Endothelial cell of umbilical vein (primary cell): ENCODE measurements around the gene RAD51B. TPM values are rescaled to one million over a fixed set of nuclear protein-coding genes. Genes with fewer than 3 reads are reported as not detected.

Experiments used
- BruUV-seq: library from RNA; stranded (reverse); fragments of 400-500 nt; replicated peaks from 2 replicates; lab custom pipeline; 2021; lab: Mats Ljungman, UMichigan
- CTCF ChIA-PET: fragments of 300-600, 350-600 bp; sonication (Branson Sonifier 250); formaldehyde crosslinking; loops from one replicate; lab custom pipeline; 2021; ENCODE audit warnings: antibody characterized with exemption, inconsistent platforms; lab: Charles Lee
- POLR2A ChIA-PET: fragments of 300-600, 350-600 bp; sonication (Branson Sonifier 250); formaldehyde crosslinking; loops from one replicate; lab custom pipeline; 2021; ENCODE audit warnings: antibody characterized with exemption, inconsistent platforms; lab: Charles Lee
- DNase-seq: peaks from one replicate; pipeline ENCODE4 v3.0.0-alpha.2; 2011; ENCODE audit warnings: low read depth, low spot score
- FAIRE-seq: peaks from 2 replicates; lab custom pipeline; 2011; peaks lifted over from hg19 to GRCh38; lab: Jason Lieb, UNC
- H2AFZ ChIP-seq: 2 replicates; pipeline ENCODE4 v1.6.0; 2012; ENCODE audit warnings: low read depth, low read length, control low read depth, inconsistent platforms
- H3K27ac ChIP-seq: 2 replicates; pipeline ENCODE4 v1.5.1; 2011; ENCODE audit warnings: low read depth, mild to moderate bottlenecking, control low read depth, low read length, moderate library complexity; ENCODE audit not compliant: insufficient read depth
- H3K27me3 ChIP-seq, 2 experiments: 2 replicates each; pipeline versions ENCODE4 v1.6.0 to v1.6.1; 2011; ENCODE audit warnings: low read length in 2 of 2, mixed read lengths in 1 of 2; ENCODE audit not compliant: control insufficient read depth in 2 of 2, insufficient read depth in 2 of 2
- H3K36me3 ChIP-seq, 2 experiments: 2 replicates in 1 of 2; 3 replicates in 1 of 2; pipeline ENCODE4 v1.5.1; 2011; ENCODE audit warnings: low read length in 2 of 2, mild to moderate bottlenecking in 1 of 2, moderate library complexity in 1 of 2; ENCODE audit not compliant: control insufficient read depth in 2 of 2, insufficient read depth in 2 of 2; ENCODE audit errors: extremely low read depth in 1 of 2
- H3K4me1 ChIP-seq: 3 replicates; pipeline ENCODE4 v1.5.1; 2011; ENCODE audit warnings: mild to moderate bottlenecking, low read length; ENCODE audit not compliant: control insufficient read depth, insufficient read depth; ENCODE audit errors: extremely low read depth
- H3K4me2 ChIP-seq: 2 replicates; pipeline ENCODE4 v1.6.1; 2011; ENCODE audit warnings: low read length, control low read depth, mixed read lengths; ENCODE audit not compliant: insufficient read depth
- H3K4me3 ChIP-seq, 3 experiments: fragments of 200-600 bp in 1 of 3; sonication (generic), shearing (Covaris generic) in 1 of 3; replicated peaks in 1 of 3; 2 replicates each; pipeline ENCODE4 v1.5.1; 2011 to 2016; ENCODE audit warnings: control low read depth in 3 of 3, low read length in 3 of 3, mild to moderate bottlenecking in 2 of 3, inconsistent platforms in 1 of 3, low read depth in 1 of 3, moderate library complexity in 1 of 3; ENCODE audit not compliant: insufficient read depth in 1 of 3
- H3K79me2 ChIP-seq: 2 replicates; pipeline ENCODE4 v1.6.0; 2012; ENCODE audit warnings: low read length, inconsistent platforms; ENCODE audit not compliant: control insufficient read depth, insufficient read depth
- H3K9ac ChIP-seq: replicated peaks from 2 replicates; pipeline ENCODE3; 2011; ENCODE audit warnings: low read length, control low read depth; ENCODE audit not compliant: insufficient read depth; ENCODE audit errors: extremely low read depth
- H3K9me1 ChIP-seq: replicated peaks from 3 replicates; pipeline ENCODE4 v1.6.0; 2011; ENCODE audit warnings: mild to moderate bottlenecking, low read length; ENCODE audit not compliant: control insufficient read depth, insufficient read depth; ENCODE audit errors: extremely low read depth
- H3K9me3 ChIP-seq: replicated peaks from 2 replicates; pipeline ENCODE4 v1.5.1; 2012; ENCODE audit warnings: low read length, inconsistent platforms; ENCODE audit not compliant: control insufficient read depth, insufficient read depth
- H4K20me1 ChIP-seq: replicated peaks from 2 replicates; pipeline ENCODE3; 2011; ENCODE audit warnings: mild to moderate bottlenecking, low read length; ENCODE audit not compliant: control insufficient read depth, insufficient read depth; ENCODE audit errors: extremely low read depth
- EZH2 ChIP-seq: IDR thresholded peaks from 2 replicates; pipeline ENCODE4 v1.6.1; 2012; ENCODE audit warnings: borderline replicate concordance, low read depth, mild to moderate bottlenecking, moderate library complexity, low read length, inconsistent platforms; ENCODE audit not compliant: severe bottlenecking
- FOS ChIP-seq: IDR thresholded peaks from 2 replicates; pipeline ENCODE4 v1.6.1; 2011; ENCODE audit warnings: mild to moderate bottlenecking, low read length, moderate library complexity, borderline replicate concordance; ENCODE audit not compliant: insufficient read depth
- GATA2 ChIP-seq: IDR thresholded peaks from 2 replicates; pipeline ENCODE4 v1.7.0; 2011; ENCODE audit warnings: low read depth, mild to moderate bottlenecking, moderate library complexity, mixed read lengths, low read length; ENCODE audit not compliant: insufficient read length, insufficient read depth
- JUN ChIP-seq: IDR thresholded peaks from 2 replicates; pipeline ENCODE4 v1.6.1; 2011; ENCODE audit warnings: borderline replicate concordance, low read depth; ENCODE audit not compliant: insufficient read length, insufficient read depth
- MAX ChIP-seq: IDR thresholded peaks from 2 replicates; pipeline ENCODE4 v1.6.1; 2011; ENCODE audit not compliant: insufficient read depth, insufficient read length
- MYC ChIP-seq: IDR thresholded peaks from one replicate; pipeline ENCODE4 v1.6.1; 2011; ENCODE audit warnings: mild to moderate bottlenecking, low read depth, low read length
- POLR2A ChIP-seq: IDR thresholded peaks from 2 replicates; pipeline ENCODE4 v1.6.1; 2012; ENCODE audit warnings: low read depth, mild to moderate bottlenecking, control low read depth, low read length
- POLR2AphosphoS5 ChIP-seq: IDR thresholded peaks from 2 replicates; pipeline ENCODE4 v1.6.1; 2012; ENCODE audit warnings: low read depth, mild to moderate bottlenecking, control low read depth, low read length, moderate library complexity; ENCODE audit not compliant: insufficient read depth
- dilution Hi-C: fragments of 300-500 bp; cut with MboI; formaldehyde crosslinking; loops from one replicate; pipeline ENCODE4 v1.15.0; 2019; ENCODE audit warnings: low sequenced_read_pairs; ENCODE audit not compliant: extremely low pct_ligation_motif_present
- intact Hi-C: fragments of 100-400 bp; cut with micrococcal nuclease; formaldehyde crosslinking; loops from one replicate; pipeline ENCODE4 v1.10.0; 2022
- polyA plus RNA-seq, 4 experiments: library from polyadenylated mRNA; depleted of rRNA in 3 of 4; stranded (reverse) in 3 of 4; unstranded in 1 of 4; fragments of >200 nt; gene quantifications; 2 replicates each; pipeline versions ENCODE4 v1.2.1 to v1.2.3, GENCODE V29; 2011 to 2012; ENCODE audit warnings: missing spikeins in 1 of 4
- total RNA-seq: library from RNA; stranded (reverse); gene quantifications from 2 replicates; pipeline ENCODE4 v1.2.3, GENCODE V29; 2021
- TF ChIP-seq, protein P1 (sequence below), 2 donors: IDR thresholded peaks; 1 replicate in 1 of 2; 2 replicates in 1 of 2; pipeline ENCODE4 v1.5.1; 2011; ENCODE audit warnings: low read length in 2 of 2, mild to moderate bottlenecking in 2 of 2, moderate library complexity in 2 of 2, control low read depth in 1 of 2, inconsistent platforms in 1 of 2, low read depth in 1 of 2; ENCODE audit not compliant: insufficient read depth in 1 of 2; ENCODE audit errors: extremely low read depth in 1 of 2

The RAD51B gene
- total and polyA plus RNA-seq, 2 donors (not counting 3 experiments of a cell fraction or from before 2014, with no cell fraction given), result 3.9 to 19.0 TPM

DNA sequence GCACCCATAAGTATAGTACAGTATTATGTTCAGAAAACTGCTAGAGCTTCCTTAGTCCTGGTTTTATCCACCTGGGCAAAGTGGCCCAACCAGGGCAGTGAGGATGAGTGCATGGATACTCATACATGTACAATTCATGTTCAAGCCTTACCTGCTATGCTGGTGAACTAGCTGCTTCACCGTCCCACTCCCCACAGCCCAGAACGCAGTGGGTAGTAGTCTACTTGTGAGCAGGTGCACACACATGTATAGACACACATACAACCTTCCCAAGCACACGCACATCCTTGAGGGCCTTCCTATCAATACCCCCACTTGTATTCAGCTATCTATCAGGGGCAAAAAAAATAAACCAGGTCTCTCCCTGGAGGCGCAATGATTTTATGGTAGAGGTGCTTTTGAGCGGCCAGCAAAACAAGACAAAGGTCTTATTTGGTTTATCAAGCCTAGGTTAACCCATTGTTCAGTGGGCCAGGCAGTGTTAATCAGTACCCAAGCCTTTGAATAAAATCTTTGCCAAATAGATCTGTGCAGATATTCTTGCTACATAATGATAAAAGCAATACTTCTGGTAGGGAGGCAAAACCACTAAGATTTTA is 903.5 kb downstream of the RAD51B start:
- H4K20me1 ChIP-seq, result no peaks in the 10 kb centered on the region
- CTCF ChIA-PET, result no interaction called here
- H3K9me3 ChIP-seq, result no peaks in the 10 kb centered on the region
- H3K36me3 ChIP-seq, result no peaks in the 10 kb centered on the region
- no peaks in the 10 kb centered on the region for H3K9me1 ChIP-seq
- no TSS peak for BruUV-seq
- dilution Hi-C loops (no loop called here), intact Hi-C loops (no loop called here)
- H3K4me3 ChIP-seq, result no peak overlapping the region
- no peak overlapping the region for H3K9ac ChIP-seq
- no peak overlapping the region for H3K27ac ChIP-seq
- TF ChIP-seq GATA2, result no peak
- no peak for TF ChIP-seq MAX
- no peak for TF ChIP-seq MYC
- TF ChIP-seq JUN, result no peak
- TF ChIP-seq FOS, result no peak
- TF ChIP-seq EZH2, result no peak
- TF ChIP-seq POLR2AphosphoS5, result no peak
- TF ChIP-seq, protein P1, sequence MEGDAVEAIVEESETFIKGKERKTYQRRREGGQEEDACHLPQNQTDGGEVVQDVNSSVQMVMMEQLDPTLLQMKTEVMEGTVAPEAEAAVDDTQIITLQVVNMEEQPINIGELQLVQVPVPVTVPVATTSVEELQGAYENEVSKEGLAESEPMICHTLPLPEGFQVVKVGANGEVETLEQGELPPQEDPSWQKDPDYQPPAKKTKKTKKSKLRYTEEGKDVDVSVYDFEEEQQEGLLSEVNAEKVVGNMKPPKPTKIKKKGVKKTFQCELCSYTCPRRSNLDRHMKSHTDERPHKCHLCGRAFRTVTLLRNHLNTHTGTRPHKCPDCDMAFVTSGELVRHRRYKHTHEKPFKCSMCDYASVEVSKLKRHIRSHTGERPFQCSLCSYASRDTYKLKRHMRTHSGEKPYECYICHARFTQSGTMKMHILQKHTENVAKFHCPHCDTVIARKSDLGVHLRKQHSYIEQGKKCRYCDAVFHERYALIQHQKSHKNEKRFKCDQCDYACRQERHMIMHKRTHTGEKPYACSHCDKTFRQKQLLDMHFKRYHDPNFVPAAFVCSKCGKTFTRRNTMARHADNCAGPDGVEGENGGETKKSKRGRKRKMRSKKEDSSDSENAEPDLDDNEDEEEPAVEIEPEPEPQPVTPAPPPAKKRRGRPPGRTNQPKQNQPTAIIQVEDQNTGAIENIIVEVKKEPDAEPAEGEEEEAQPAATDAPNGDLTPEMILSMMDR (IDR thresholded peaks at IDR 0.05; ENCODE audit: extremely low read depth in 1 of 2, insufficient read depth in 1 of 2, low read depth in 1 of 2, low read length in 2 of 2), result no peak
- no peak for TF ChIP-seq POLR2A
- H3K4me2 ChIP-seq, result no peak overlapping the region
- no peak for DNase-seq
- POLR2A ChIA-PET, result no interaction called here
- H3K27me3 ChIP-seq, result no peaks in the 10 kb centered on the region
- H2AFZ ChIP-seq, result no peak overlapping the region
- no peak for FAIRE-seq
- peaks cover 7% of the 10 kb centered on the region for H3K4me1 ChIP-seq
- no peaks in the 10 kb centered on the region for H3K79me2 ChIP-seq
